ENCODE results near the gene SNED1. TPM values are rescaled to one million over a fixed set of nuclear protein-coding genes. Genes with fewer than 3 reads are reported as not detected.

The SNED1 gene
- total and polyA plus RNA-seq, 7 donors: 0.69 to 37.1 (median 8.3) TPM

DNA sequence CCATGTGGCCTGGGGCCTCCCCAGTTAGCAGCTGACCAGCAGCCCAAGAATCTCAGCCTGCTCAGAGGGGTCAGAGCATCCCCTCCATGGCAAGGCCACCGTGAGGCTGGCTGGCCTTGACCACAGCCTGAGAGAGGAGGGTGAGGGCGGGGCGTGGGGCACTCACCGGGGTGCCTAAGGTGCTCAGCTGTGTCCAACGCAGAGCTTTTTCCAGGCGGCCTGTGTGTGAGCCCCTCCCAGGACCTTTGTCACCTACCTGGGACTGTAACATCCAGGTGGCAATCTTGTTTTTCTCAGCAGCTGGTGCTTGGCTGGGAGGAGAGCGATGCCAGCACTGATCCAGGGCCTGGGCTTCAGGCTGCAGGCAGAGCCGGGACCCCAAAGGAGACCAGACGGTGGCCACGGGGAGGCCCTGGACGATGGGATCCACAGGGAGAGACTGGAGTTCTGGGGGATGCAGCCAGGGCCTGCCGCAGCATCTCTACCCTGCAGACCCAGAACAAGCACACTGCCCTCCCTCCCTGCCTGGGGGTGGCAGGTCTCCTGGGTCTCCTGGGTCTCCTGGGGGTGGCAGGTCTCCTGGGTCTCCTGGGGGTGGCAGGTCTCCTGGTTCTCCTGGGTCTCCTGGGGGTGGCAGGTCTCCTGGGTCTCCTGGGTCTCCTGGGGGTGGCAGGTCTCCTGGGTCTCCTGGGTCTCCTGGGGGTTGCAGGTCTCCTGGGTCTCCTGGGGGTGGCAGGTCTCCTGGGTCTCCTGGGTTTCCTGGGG is 12.3 kb downstream of the SNED1 start:
- H3K27me3 ChIP-seq: no peaks in the 10 kb centered on the region
- no peaks in the 10 kb centered on the region for H3K9me3 ChIP-seq
- DNase-seq: peak; percentile 48
- H3K4me1 ChIP-seq: peaks cover 0 to 19% (median 14%) of the 10 kb centered on the region in 4 donors
- peak overlapping the region in 3 of 4 donors; percentile 56 to 69 (median 65) for H3K27ac ChIP-seq
- WGBS, 2 donors: 31 to 73% methylated on average over 12 of the region's 12 CpGs
- peak overlapping the region in 3 of 4 donors; percentile 28 to 42 (median 41) for H3K4me3 ChIP-seq
- H3K36me3 ChIP-seq: no peaks in the 10 kb centered on the region
- no peak for TF ChIP-seq EP300 (IDR thresholded peaks at IDR 0.05)
- TF ChIP-seq, protein P1, sequence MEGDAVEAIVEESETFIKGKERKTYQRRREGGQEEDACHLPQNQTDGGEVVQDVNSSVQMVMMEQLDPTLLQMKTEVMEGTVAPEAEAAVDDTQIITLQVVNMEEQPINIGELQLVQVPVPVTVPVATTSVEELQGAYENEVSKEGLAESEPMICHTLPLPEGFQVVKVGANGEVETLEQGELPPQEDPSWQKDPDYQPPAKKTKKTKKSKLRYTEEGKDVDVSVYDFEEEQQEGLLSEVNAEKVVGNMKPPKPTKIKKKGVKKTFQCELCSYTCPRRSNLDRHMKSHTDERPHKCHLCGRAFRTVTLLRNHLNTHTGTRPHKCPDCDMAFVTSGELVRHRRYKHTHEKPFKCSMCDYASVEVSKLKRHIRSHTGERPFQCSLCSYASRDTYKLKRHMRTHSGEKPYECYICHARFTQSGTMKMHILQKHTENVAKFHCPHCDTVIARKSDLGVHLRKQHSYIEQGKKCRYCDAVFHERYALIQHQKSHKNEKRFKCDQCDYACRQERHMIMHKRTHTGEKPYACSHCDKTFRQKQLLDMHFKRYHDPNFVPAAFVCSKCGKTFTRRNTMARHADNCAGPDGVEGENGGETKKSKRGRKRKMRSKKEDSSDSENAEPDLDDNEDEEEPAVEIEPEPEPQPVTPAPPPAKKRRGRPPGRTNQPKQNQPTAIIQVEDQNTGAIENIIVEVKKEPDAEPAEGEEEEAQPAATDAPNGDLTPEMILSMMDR (IDR thresholded peaks at IDR 0.05): no peak
- intact Hi-C loops (cut with DNase I): no loop called here

DNA sequence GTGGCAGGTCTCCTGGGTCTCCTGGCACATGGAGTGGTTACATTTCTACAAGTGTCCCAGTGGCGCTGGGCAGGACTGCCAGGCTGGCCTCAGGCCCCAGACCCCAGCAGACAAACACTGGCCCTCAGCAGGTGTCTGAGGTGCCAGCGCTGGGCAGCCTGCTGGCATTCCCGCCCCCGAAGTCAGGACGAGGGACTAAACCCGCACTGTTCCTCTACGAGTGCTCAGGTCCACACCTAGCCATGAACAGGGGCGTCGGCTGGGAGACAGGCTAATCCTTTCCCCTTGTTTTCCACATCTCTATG is 12.8 kb downstream of the SNED1 start:
- 41 to 80% methylated on average over 9 of the region's 9 CpGs for WGBS, 2 donors
- Histone ChIP-seq H3K4me1 (peaks cover 0 to 19% (median 14%) of the 10 kb centered on the region in 4 donors), H3K4me3 (no peak overlapping the region), H3K27me3 (no peaks in the 10 kb centered on the region), H3K9me3 (no peaks in the 10 kb centered on the region), H3K36me3 (no peaks in the 10 kb centered on the region), H3K27ac (no peak overlapping the region)
- peak; percentile 46 for DNase-seq
- TF ChIP-seq EP300 (IDR thresholded peaks at IDR 0.05): no peak
- no peak for TF ChIP-seq POLR2AphosphoS5 (IDR thresholded peaks at IDR 0.05)
- TF ChIP-seq, protein P1 (IDR thresholded peaks at IDR 0.05): no peak
- TF ChIP-seq POLR2A (IDR thresholded peaks at IDR 0.05): no peak
- intact Hi-C loops (cut with DNase I): no loop called here

DNA sequence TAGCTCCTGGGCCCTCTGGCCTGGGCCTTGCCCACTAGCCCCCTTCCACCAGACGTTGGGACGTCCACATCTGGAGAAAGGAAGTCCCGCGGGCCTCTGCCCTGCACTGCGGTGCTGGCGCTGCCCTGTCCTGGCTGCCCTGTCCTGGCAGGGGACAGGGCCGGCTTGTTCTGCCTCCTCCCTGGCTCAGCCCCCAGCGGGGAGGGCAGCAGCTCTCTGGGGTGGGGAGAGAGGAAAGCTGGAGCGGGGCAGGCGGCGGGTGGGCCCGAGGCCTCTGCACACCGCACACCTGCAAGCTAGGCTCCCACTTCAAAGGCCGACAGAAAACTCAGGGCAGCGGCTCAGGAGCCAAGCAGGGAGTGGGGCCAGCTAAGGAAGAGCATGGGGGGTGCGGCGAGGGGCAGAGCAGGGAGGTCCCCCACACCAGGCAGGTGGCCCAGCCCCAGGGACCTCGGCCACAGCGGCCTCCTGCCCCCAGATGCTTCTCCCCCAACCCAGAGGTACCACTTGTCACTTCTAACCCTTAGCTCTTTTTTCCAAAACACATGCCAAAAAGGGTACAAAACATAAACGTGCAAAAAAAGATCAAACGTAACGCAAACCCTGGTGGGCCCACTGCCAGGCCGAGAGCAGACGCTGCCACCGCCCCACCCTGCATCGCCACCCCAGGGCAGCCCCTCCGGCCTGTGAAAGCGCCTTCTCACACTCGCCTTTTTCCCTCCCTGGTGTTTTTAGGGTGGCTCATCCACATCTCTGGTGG is 13.5 kb downstream of the SNED1 start:
- no peak for TF ChIP-seq EP300 (IDR thresholded peaks at IDR 0.05)
- intact Hi-C loops (cut with DNase I): no loop called here
- DNase-seq: peak; percentile 30
- Histone ChIP-seq H3K4me1 (peaks cover 0 to 19% (median 14%) of the 10 kb centered on the region in 4 donors), H3K27me3 (no peaks in the 10 kb centered on the region), H3K9me3 (no peaks in the 10 kb centered on the region), H3K36me3 (no peaks in the 10 kb centered on the region), H3K4me3 (no peak overlapping the region), H3K27ac (no peak overlapping the region)
- 67 to 82% methylated on average over 29 of the region's 29 CpGs for WGBS, 2 donors

DNA sequence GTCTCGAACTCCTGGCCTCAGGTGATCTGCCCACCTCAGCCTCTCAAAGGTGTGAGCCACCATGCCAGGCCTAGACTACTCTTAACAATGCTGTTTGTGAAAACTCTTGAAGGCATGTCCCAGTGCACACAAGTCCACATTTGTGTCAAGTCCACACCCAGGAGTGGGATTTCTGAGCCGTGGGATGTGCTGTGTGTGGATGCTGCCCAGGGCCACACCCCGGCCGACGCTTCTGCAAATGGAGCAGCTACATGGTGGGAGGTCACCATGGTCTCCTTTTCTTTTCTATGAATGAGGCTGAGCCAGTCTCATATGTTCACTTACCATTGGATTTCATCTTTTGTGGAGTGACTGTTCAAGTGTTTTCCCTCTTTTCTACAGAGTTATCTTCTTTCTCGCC is 15.8 kb downstream of the SNED1 start:
- Histone ChIP-seq H3K27me3 (no peaks in the 10 kb centered on the region), H3K4me1 (peaks cover 0 to 16% (median 14%) of the 10 kb centered on the region in 4 donors), H3K27ac (no peak overlapping the region), H3K9me3 (no peaks in the 10 kb centered on the region), H3K4me3 (no peak overlapping the region), H3K36me3 (no peaks in the 10 kb centered on the region)
- WGBS, 2 donors: 86 to 93% methylated on average over 6 of the region's 6 CpGs
- TF ChIP-seq POLR2A (IDR thresholded peaks at IDR 0.05): no peak
- no peak for TF ChIP-seq POLR2AphosphoS5 (IDR thresholded peaks at IDR 0.05)
- TF ChIP-seq, protein P1 (IDR thresholded peaks at IDR 0.05): no peak
- no peak for TF ChIP-seq EP300 (IDR thresholded peaks at IDR 0.05)
- intact Hi-C loops (cut with DNase I): no loop called here
- peak; percentile 36 for DNase-seq

DNA sequence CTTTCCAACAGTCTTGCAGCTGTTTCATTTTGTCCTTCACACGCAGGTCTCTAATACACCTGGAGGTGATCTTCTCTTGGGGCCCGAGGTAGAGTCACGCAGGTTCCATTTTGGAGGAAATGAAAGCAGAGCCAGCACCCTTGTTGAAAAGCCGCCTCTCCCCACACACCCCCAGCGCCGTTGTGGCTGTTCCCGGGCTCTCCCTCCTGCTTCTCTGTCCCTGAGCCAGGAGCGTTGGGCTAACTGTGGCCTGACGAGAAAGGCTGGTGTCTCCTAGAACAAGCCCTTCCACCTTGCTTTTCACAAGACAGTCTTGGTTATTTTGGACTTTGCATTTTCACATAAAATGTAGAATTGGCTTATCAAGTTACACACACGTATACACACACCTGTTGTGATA is 16.3 kb downstream of the SNED1 start:
- WGBS, 2 donors: 82 to 88% methylated on average over 10 of the region's 10 CpGs
- no peaks in the 10 kb centered on the region for H3K27me3 ChIP-seq

More for the DNA sequence above, 16.3 kb downstream of the SNED1 start:
- no peak for TF ChIP-seq POLR2A (IDR thresholded peaks at IDR 0.05)
- TF ChIP-seq, protein P1 (IDR thresholded peaks at IDR 0.05): no peak
- TF ChIP-seq POLR2AphosphoS5 (IDR thresholded peaks at IDR 0.05): no peak
- no peak for TF ChIP-seq EP300 (IDR thresholded peaks at IDR 0.05)
- Histone ChIP-seq H3K4me1 (peaks cover 0 to 11% (median 10%) of the 10 kb centered on the region in 4 donors), H3K4me3 (no peak overlapping the region), H3K9me3 (no peaks in the 10 kb centered on the region), H3K27ac (no peak overlapping the region), H3K36me3 (no peaks in the 10 kb centered on the region)
- intact Hi-C loops (cut with DNase I): no loop called here
- DNase-seq: peak; percentile 56

All from sigmoid colon (tissue), 7 donors.